HFFc6 (cell line): Measurements from ENCODE around the gene RNF175. TPM values are rescaled to one million over a fixed set of nuclear protein-coding genes. Genes with fewer than 3 reads are reported as not detected.
A peak's percentile ranks its signal among the peaks of the same experiment; 100 is the strongest.

Experiments used
- DNase-seq: peaks from one replicate; pipeline ENCODE4 v3.0.0-alpha.2; 2018
- H3K27ac Mint-ChIP-seq: 2 replicates; pipeline ENCODE4 v1.8.0; 2020; ENCODE audit warnings: mild to moderate bottlenecking, mixed read lengths
- H3K27me3 Mint-ChIP-seq: 2 replicates; pipeline ENCODE4 v1.8.0; 2021; ENCODE audit warnings: mild to moderate bottlenecking, moderate library complexity, mixed read lengths; ENCODE audit not compliant: insufficient read depth
- H3K36me3 Mint-ChIP-seq: 2 replicates; pipeline ENCODE4 v1.8.0; 2021; ENCODE audit warnings: low read depth, mixed read lengths
- H3K4me1 Mint-ChIP-seq: 2 replicates; pipeline ENCODE4 v1.8.0; 2020; ENCODE audit warnings: low read depth, mixed read lengths
- H3K4me3 Mint-ChIP-seq: 2 replicates; pipeline ENCODE4 v1.8.0; 2020; ENCODE audit warnings: mild to moderate bottlenecking, moderate library complexity, mixed read lengths
- H3K9me3 Mint-ChIP-seq: 2 replicates; pipeline ENCODE4 v1.8.0; 2020; ENCODE audit warnings: mild to moderate bottlenecking, mixed read lengths
- CTCF ChIP-seq: fragments of 200-600 bp; sonication (generic); IDR thresholded peaks from 2 replicates; pipeline ENCODE4 v1.5.0; 2021; ENCODE audit warnings: antibody characterized with exemption, mild to moderate bottlenecking
- total RNA-seq, 6 experiments: library from RNA; stranded (reverse); fragmentation: NEBNext Ultra II Directional; extraction: Animal tissue kit (Norgen Biotek cat#: 25700); gene quantifications; 2 replicates in 1 of 6; 3 replicates in 5 of 6; pipeline ENCODE4 v1.2.3, GENCODE V29; 2021

RNF175 gene
- total RNA-seq, 6 experiments from 2014 or later, result not detected

- no peak for DNase-seq
- Mint-ChIP-seq H3K36me3 (no peaks in the 10 kb centered on the region), H3K9me3 (no peaks in the 10 kb centered on the region), H3K4me3 (no peak overlapping the region), H3K27ac (no peak overlapping the region), H3K4me1 (no peaks in the 10 kb centered on the region), H3K27me3 (peaks cover 7% of the 10 kb centered on the region)
- no peak for TF ChIP-seq CTCF
Observed at GRCh38 chr4:153765894-153766293, 6.1 kb upstream of the RNF175 start.

DNA sequence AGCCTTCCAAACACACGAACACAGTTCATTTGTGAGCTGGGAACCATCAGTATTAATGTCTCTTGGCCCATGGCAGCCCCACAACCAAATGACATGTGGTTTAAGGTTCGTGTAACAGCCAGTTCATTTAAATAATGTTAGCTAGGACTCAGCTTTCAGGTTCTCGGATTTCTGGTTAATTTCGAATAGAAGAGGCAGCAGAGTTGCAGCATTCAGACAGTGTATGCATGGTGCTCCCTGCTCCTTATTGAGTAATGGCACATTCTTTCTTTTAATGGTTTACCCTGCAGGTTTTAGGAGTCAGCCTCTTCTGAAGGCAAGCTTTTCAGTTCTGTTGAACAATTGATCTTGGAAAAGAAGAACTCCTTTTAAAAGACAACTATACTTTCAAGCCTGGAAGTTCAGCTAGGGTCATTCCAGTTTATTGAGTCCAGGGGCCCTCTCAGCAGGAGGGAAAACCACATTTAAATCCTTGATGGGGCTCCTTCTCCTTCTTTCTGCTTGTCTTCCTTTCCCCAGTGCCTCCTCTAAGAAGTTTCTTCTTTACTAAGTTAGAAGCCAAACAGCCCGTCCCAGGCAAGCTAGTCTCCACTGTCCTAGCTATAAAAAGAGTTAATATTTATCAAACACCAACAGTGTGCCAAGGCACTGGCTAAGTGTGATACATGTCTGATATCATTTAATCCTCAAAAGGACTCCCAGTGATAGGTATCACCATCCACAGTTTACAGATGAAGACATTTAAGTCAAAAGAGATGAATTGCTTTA, 5.0 kb upstream of the RNF175 start:
- Mint-ChIP-seq H3K4me1 (no peaks in the 10 kb centered on the region), H3K27me3 (peaks cover 15% of the 10 kb centered on the region), H3K9me3 (no peaks in the 10 kb centered on the region), H3K4me3 (no peak overlapping the region), H3K27ac (no peak overlapping the region), H3K36me3 (no peaks in the 10 kb centered on the region)
- TF ChIP-seq CTCF, result no peak
- DNase-seq, result no peak

- no peak for DNase-seq
- Mint-ChIP-seq H3K27ac (no peak overlapping the region), H3K4me1 (no peaks in the 10 kb centered on the region), H3K9me3 (no peaks in the 10 kb centered on the region), H3K36me3 (no peaks in the 10 kb centered on the region), H3K4me3 (no peak overlapping the region), H3K27me3 (peaks cover 24% of the 10 kb centered on the region)
- TF ChIP-seq CTCF, result peak; percentile 51
Observed at GRCh38 chr4:153763404-153763803, 3.6 kb upstream of the RNF175 start.

DNA sequence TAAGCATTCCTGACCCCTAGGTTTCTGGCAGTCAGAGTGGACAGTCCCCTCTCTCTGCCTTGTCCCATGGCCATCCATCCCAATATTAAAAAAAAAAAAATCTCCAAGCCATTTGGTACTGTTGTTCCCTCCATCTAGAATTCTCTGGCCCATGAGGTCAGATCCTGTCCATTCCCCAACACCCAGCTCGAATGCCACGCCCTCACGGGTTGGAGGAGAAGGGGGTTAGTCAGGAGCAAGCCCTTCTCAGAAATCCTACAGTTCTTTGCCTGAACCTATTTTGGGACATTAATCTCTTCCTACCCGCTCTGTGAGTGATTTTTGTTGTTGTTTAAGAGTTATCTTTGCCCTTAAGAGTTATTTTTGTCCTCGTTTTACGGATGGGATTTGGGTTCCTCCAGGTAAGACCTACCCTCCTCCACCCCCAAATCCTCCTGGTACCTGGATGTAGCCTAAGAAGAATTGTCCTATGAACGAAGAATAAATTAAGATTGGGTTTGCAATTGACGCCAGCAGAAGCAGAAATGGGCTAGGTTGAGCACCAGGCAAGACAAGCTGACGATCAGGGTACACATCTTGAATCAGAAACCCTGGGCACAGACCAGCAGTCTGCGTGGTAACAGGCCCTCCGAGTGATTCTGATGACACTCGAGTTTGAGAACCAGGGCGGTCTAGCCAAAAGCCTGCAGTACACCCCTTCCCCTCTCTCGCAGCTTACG, 977 bp downstream of the RNF175 start:
- Mint-ChIP-seq H3K36me3 (no peaks in the 10 kb centered on the region), H3K27me3 (peaks cover 35% of the 10 kb centered on the region), H3K4me1 (no peaks in the 10 kb centered on the region), H3K27ac (no peak overlapping the region), H3K9me3 (no peaks in the 10 kb centered on the region), H3K4me3 (no peak overlapping the region)
- no peak for TF ChIP-seq CTCF
- DNase-seq, result no peak

DNA sequence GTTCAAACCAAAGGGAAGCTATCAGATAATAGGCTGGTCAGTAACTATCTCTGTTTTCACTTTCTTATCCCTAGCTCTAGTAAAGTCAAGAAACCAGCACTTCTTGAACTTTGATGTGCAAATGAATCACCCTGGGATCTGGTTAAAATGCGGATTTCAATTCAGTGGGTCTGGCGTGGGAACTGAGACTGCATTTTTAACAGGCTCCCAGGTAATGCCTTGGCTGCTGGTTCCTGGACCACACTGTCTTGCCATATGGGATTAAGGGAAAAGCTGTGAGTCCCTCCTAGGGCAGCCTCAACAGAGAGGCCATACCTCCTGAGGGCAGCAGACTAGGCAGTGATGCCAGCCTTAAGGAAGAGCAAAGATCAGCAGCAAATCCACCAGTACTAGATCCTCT, 1.7 kb downstream of the RNF175 start:
- peaks cover 35% of the 10 kb centered on the region for H3K27me3 Mint-ChIP-seq
- H3K36me3 Mint-ChIP-seq, result no peaks in the 10 kb centered on the region
- no peaks in the 10 kb centered on the region for H3K4me1 Mint-ChIP-seq

More for the DNA sequence above, 1.7 kb downstream of the RNF175 start:
- H3K27ac Mint-ChIP-seq, result no peak overlapping the region
- TF ChIP-seq CTCF, result no peak
- no peak overlapping the region for H3K4me3 Mint-ChIP-seq
- no peaks in the 10 kb centered on the region for H3K9me3 Mint-ChIP-seq
- no peak for DNase-seq
